GM12891 (cell line): ENCODE data around the gene AP1G1.

Experiments used
- PAX5 ChIP-seq: IDR thresholded peaks from 2 replicates; pipeline ENCODE4 v1.6.1; 2011; ENCODE audit warnings: low read length, moderate library complexity, mild to moderate bottlenecking; ENCODE audit not compliant: insufficient read depth, severe bottlenecking
- POLR2A ChIP-seq: IDR thresholded peaks from 2 replicates; pipeline ENCODE4 v1.6.1; 2011; ENCODE audit warnings: low read depth, low read length, control low read depth
- POLR2AphosphoS5 ChIP-seq: IDR thresholded peaks from 2 replicates; pipeline ENCODE4 v1.6.1; 2011; ENCODE audit warnings: low read depth, low read length, control low read depth
- TAF1 ChIP-seq: IDR thresholded peaks from 2 replicates; pipeline ENCODE4 v1.6.1; 2011; ENCODE audit warnings: low read depth, low read length, control low read depth

DNA sequence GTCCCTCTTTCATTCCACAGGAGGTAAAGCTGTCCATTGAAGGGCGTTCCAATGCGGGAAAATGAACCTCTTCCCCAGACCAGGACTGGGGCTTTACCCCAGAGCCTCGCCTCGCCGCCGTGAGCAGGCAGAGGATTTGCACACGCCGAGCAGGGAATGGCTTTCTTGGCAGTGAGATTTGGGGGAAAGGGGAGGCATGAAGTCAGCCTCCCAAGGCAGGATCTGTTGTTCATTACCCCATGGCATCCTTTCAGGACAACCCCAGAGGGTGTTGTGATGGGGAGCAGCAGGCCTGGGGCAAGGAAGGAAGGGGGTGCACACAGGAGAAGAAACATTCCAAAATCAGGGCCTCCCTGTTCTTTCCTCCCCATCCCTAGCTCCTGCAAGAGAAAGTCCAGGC is 43.1 kb upstream of the AP1G1 start:
- TF ChIP-seq POLR2AphosphoS5: no peak
- no peak for TF ChIP-seq POLR2A
- no peak for TF ChIP-seq PAX5
- no peak for TF ChIP-seq TAF1
